Endothelial cell of umbilical vein (primary cell): ENCODE results near the gene AK8. TPM values are rescaled to one million over a fixed set of nuclear protein-coding genes. Genes with fewer than 3 reads are reported as not detected.
"Not testable (repeated sequence)": the region's sequence is repeated elsewhere in the genome, so short reads cannot be mapped to it uniquely, and the experiment has no call there.

Experiments
- BruUV-seq: library from RNA; stranded (reverse); fragments of 400-500 nt; replicated peaks from 2 replicates; lab custom pipeline; 2021; lab: Mats Ljungman, UMichigan
- CTCF ChIA-PET: fragments of 300-600, 350-600 bp; sonication (Branson Sonifier 250); formaldehyde crosslinking; loops from one replicate; lab custom pipeline; 2021; ENCODE audit warnings: antibody characterized with exemption, inconsistent platforms; lab: Charles Lee
- POLR2A ChIA-PET: fragments of 300-600, 350-600 bp; sonication (Branson Sonifier 250); formaldehyde crosslinking; loops from one replicate; lab custom pipeline; 2021; ENCODE audit warnings: antibody characterized with exemption, inconsistent platforms; lab: Charles Lee
- DNase-seq: peaks from one replicate; pipeline ENCODE4 v3.0.0-alpha.2; 2011; ENCODE audit warnings: low read depth, low spot score
- FAIRE-seq: peaks from 2 replicates; lab custom pipeline; 2011; peaks lifted over from hg19 to GRCh38; lab: Jason Lieb, UNC
- H2AFZ ChIP-seq: 2 replicates; pipeline ENCODE4 v1.6.0; 2012; ENCODE audit warnings: low read depth, low read length, control low read depth, inconsistent platforms
- H3K27ac ChIP-seq: 2 replicates; pipeline ENCODE4 v1.5.1; 2011; ENCODE audit warnings: low read depth, mild to moderate bottlenecking, control low read depth, low read length, moderate library complexity; ENCODE audit not compliant: insufficient read depth
- H3K27me3 ChIP-seq, 2 experiments: 2 replicates each; pipeline versions ENCODE4 v1.6.0 to v1.6.1; 2011; ENCODE audit warnings: low read length in 2 of 2, mixed read lengths in 1 of 2; ENCODE audit not compliant: control insufficient read depth in 2 of 2, insufficient read depth in 2 of 2
- H3K36me3 ChIP-seq, 2 experiments: 2 replicates in 1 of 2; 3 replicates in 1 of 2; pipeline ENCODE4 v1.5.1; 2011; ENCODE audit warnings: low read length in 2 of 2, mild to moderate bottlenecking in 1 of 2, moderate library complexity in 1 of 2; ENCODE audit not compliant: control insufficient read depth in 2 of 2, insufficient read depth in 2 of 2; ENCODE audit errors: extremely low read depth in 1 of 2
- H3K4me1 ChIP-seq: 3 replicates; pipeline ENCODE4 v1.5.1; 2011; ENCODE audit warnings: mild to moderate bottlenecking, low read length; ENCODE audit not compliant: control insufficient read depth, insufficient read depth; ENCODE audit errors: extremely low read depth
- H3K4me2 ChIP-seq: 2 replicates; pipeline ENCODE4 v1.6.1; 2011; ENCODE audit warnings: low read length, control low read depth, mixed read lengths; ENCODE audit not compliant: insufficient read depth
- H3K4me3 ChIP-seq, 3 experiments: fragments of 200-600 bp in 1 of 3; sonication (generic), shearing (Covaris generic) in 1 of 3; replicated peaks in 1 of 3; 2 replicates each; pipeline ENCODE4 v1.5.1; 2011 to 2016; ENCODE audit warnings: control low read depth in 3 of 3, low read length in 3 of 3, mild to moderate bottlenecking in 2 of 3, inconsistent platforms in 1 of 3, low read depth in 1 of 3, moderate library complexity in 1 of 3; ENCODE audit not compliant: insufficient read depth in 1 of 3
- H3K79me2 ChIP-seq: 2 replicates; pipeline ENCODE4 v1.6.0; 2012; ENCODE audit warnings: low read length, inconsistent platforms; ENCODE audit not compliant: control insufficient read depth, insufficient read depth
- H3K9ac ChIP-seq: replicated peaks from 2 replicates; pipeline ENCODE3; 2011; ENCODE audit warnings: low read length, control low read depth; ENCODE audit not compliant: insufficient read depth; ENCODE audit errors: extremely low read depth
- H3K9me1 ChIP-seq: replicated peaks from 3 replicates; pipeline ENCODE4 v1.6.0; 2011; ENCODE audit warnings: mild to moderate bottlenecking, low read length; ENCODE audit not compliant: control insufficient read depth, insufficient read depth; ENCODE audit errors: extremely low read depth
- H3K9me3 ChIP-seq: replicated peaks from 2 replicates; pipeline ENCODE4 v1.5.1; 2012; ENCODE audit warnings: low read length, inconsistent platforms; ENCODE audit not compliant: control insufficient read depth, insufficient read depth
- H4K20me1 ChIP-seq: replicated peaks from 2 replicates; pipeline ENCODE3; 2011; ENCODE audit warnings: mild to moderate bottlenecking, low read length; ENCODE audit not compliant: control insufficient read depth, insufficient read depth; ENCODE audit errors: extremely low read depth
- CTCF ChIP-seq, 2 donors: IDR thresholded peaks; 1 replicate in 1 of 2; 2 replicates in 1 of 2; pipeline ENCODE4 v1.5.1; 2011; ENCODE audit warnings: low read length in 2 of 2, mild to moderate bottlenecking in 2 of 2, moderate library complexity in 2 of 2, control low read depth in 1 of 2, inconsistent platforms in 1 of 2, low read depth in 1 of 2; ENCODE audit not compliant: insufficient read depth in 1 of 2; ENCODE audit errors: extremely low read depth in 1 of 2
- EZH2 ChIP-seq: IDR thresholded peaks from 2 replicates; pipeline ENCODE4 v1.6.1; 2012; ENCODE audit warnings: borderline replicate concordance, low read depth, mild to moderate bottlenecking, moderate library complexity, low read length, inconsistent platforms; ENCODE audit not compliant: severe bottlenecking
- FOS ChIP-seq: IDR thresholded peaks from 2 replicates; pipeline ENCODE4 v1.6.1; 2011; ENCODE audit warnings: mild to moderate bottlenecking, low read length, moderate library complexity, borderline replicate concordance; ENCODE audit not compliant: insufficient read depth
- GATA2 ChIP-seq: IDR thresholded peaks from 2 replicates; pipeline ENCODE4 v1.7.0; 2011; ENCODE audit warnings: low read depth, mild to moderate bottlenecking, moderate library complexity, mixed read lengths, low read length; ENCODE audit not compliant: insufficient read length, insufficient read depth
- JUN ChIP-seq: IDR thresholded peaks from 2 replicates; pipeline ENCODE4 v1.6.1; 2011; ENCODE audit warnings: borderline replicate concordance, low read depth; ENCODE audit not compliant: insufficient read length, insufficient read depth
- MAX ChIP-seq: IDR thresholded peaks from 2 replicates; pipeline ENCODE4 v1.6.1; 2011; ENCODE audit not compliant: insufficient read depth, insufficient read length
- MYC ChIP-seq: IDR thresholded peaks from one replicate; pipeline ENCODE4 v1.6.1; 2011; ENCODE audit warnings: mild to moderate bottlenecking, low read depth, low read length
- dilution Hi-C: fragments of 300-500 bp; cut with MboI; formaldehyde crosslinking; loops from one replicate; pipeline ENCODE4 v1.15.0; 2019; ENCODE audit warnings: low sequenced_read_pairs; ENCODE audit not compliant: extremely low pct_ligation_motif_present
- intact Hi-C: fragments of 100-400 bp; cut with micrococcal nuclease; formaldehyde crosslinking; loops from one replicate; pipeline ENCODE4 v1.10.0; 2022
- polyA plus RNA-seq, 4 experiments: library from polyadenylated mRNA; depleted of rRNA in 3 of 4; stranded (reverse) in 3 of 4; unstranded in 1 of 4; fragments of >200 nt; gene quantifications; 2 replicates each; pipeline versions ENCODE4 v1.2.1 to v1.2.3, GENCODE V29; 2011 to 2012; ENCODE audit warnings: missing spikeins in 1 of 4
- total RNA-seq: library from RNA; stranded (reverse); gene quantifications from 2 replicates; pipeline ENCODE4 v1.2.3, GENCODE V29; 2021

Gene AK8
- total and polyA plus RNA-seq, 2 donors (not counting 3 experiments of a cell fraction or from before 2014, with no cell fraction given), result 0.06 TPM; not detected in 1

GRCh38 chr9:132773093-132773492 is 105.0 kb downstream of the AK8 start:
- Histone ChIP-seq H3K4me3 (no peak overlapping the region), H3K4me2 (no peak overlapping the region), H3K9me1 (no peaks in the 10 kb centered on the region), H3K27me3 (no peaks in the 10 kb centered on the region), H3K9me3 (no peaks in the 10 kb centered on the region), H2AFZ (no peak overlapping the region), H4K20me1 (no peaks in the 10 kb centered on the region), H3K79me2 (no peaks in the 10 kb centered on the region), H3K36me3 (no peaks in the 10 kb centered on the region), H3K27ac (no peak overlapping the region), H3K9ac (no peak overlapping the region), H3K4me1 (peaks cover 3% of the 10 kb centered on the region)
- intact Hi-C loops (loop anchor here (10.0 kb wide), 1 partner anchor 98 kb away; the partner anchor contains the start of gene GTF3C4), dilution Hi-C loops (no loop called here)
- no TSS peak for BruUV-seq
- FAIRE-seq, result no peak
- DNase-seq, result no peak
- ChIA-PET POLR2A (no interaction called here), CTCF (no interaction called here)
- TF ChIP-seq MYC (no peak), EZH2 (no peak), MAX (no peak), FOS (no peak), GATA2 (no peak), CTCF (IDR thresholded peaks at IDR 0.05; ENCODE audit: extremely low read depth in 1 of 2, insufficient read depth in 1 of 2, low read depth in 1 of 2, low read length in 2 of 2) (no peak), JUN (no peak)

- H2AFZ ChIP-seq, H3K79me2 ChIP-seq, H3K4me3 ChIP-seq, H3K9ac ChIP-seq, H4K20me1 ChIP-seq, H3K4me2 ChIP-seq, POLR2A ChIA-PET, CTCF ChIA-PET, H3K9me3 ChIP-seq, H3K36me3 ChIP-seq, BruUV-seq, dilution Hi-C loops, H3K4me1 ChIP-seq, H3K9me1 ChIP-seq, H3K27ac ChIP-seq, H3K27me3 ChIP-seq, DNase-seq, FAIRE-seq: not testable (repeated sequence)
- intact Hi-C loops, result loop anchor here (10.0 kb wide), 1 partner anchor 97 kb away; the partner anchor contains the start of gene GTF3C4
These were observed 106.3 kb downstream of the AK8 start for GRCh38 chr9:132771752-132772151.
